Suprapubic skin (tissue), 4 donors: Measurements from ENCODE around the gene KRT6A.

Source experiments
- POLR2A ChIP-seq, 2 donors: fragments of 450-650 bp; IDR thresholded peaks; one replicate each; pipeline ENCODE4 v1.6.1; 2017; ENCODE audit warnings: antibody characterized with exemption in 2 of 2, mild to moderate bottlenecking in 2 of 2, moderate library complexity in 2 of 2
- POLR2AphosphoS5 ChIP-seq, 3 donors: sonication (generic); formaldehyde crosslinking; IDR thresholded peaks; one replicate each; pipeline ENCODE4 v1.6.1; 2017; ENCODE audit warnings: antibody characterized with exemption in 3 of 3
- TF ChIP-seq, protein P1 (sequence below), 2 donors: fragments of 200-600 bp in 1 of 2; fragments of 450-650 bp in 1 of 2; sonication (generic) in 1 of 2; IDR thresholded peaks; one replicate each; pipeline ENCODE4 v1.5.1; 2016 to 2019; ENCODE audit warnings: antibody characterized with exemption in 2 of 2, mild to moderate bottlenecking in 1 of 2, moderate library complexity in 1 of 2

DNA sequence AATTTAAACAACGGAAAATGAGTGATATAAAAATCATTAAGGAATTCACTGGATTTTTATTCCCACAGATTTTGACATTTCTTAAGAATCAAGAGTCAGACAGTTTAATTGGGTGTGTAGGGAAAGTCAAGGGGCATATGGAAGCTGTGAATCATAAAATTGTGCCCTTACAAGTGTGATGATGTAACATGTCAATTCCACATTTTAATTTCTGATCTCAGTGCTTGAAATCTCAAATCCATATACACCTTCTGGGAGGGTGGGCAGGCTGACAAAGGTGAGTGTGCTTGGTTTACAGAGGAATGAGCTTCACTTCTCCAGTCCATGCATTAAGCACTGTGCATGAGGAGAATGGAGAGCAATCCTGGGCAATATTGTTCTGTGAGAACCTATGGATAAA, 1.0 kb upstream of the KRT6A start:
- TF ChIP-seq, protein P1, sequence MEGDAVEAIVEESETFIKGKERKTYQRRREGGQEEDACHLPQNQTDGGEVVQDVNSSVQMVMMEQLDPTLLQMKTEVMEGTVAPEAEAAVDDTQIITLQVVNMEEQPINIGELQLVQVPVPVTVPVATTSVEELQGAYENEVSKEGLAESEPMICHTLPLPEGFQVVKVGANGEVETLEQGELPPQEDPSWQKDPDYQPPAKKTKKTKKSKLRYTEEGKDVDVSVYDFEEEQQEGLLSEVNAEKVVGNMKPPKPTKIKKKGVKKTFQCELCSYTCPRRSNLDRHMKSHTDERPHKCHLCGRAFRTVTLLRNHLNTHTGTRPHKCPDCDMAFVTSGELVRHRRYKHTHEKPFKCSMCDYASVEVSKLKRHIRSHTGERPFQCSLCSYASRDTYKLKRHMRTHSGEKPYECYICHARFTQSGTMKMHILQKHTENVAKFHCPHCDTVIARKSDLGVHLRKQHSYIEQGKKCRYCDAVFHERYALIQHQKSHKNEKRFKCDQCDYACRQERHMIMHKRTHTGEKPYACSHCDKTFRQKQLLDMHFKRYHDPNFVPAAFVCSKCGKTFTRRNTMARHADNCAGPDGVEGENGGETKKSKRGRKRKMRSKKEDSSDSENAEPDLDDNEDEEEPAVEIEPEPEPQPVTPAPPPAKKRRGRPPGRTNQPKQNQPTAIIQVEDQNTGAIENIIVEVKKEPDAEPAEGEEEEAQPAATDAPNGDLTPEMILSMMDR (IDR thresholded peaks at IDR 0.05), result no peak
- TF ChIP-seq POLR2A (IDR thresholded peaks at IDR 0.05), result no peak
- no peak for TF ChIP-seq POLR2AphosphoS5 (IDR thresholded peaks at IDR 0.05)
